RKO (cell line): ENCODE measurements around the gene MTG1.
"Not testable (repeated sequence)": the region's sequence is repeated elsewhere in the genome, so short reads cannot be mapped to it uniquely, and the experiment has no call there.

Source experiments
- DNase-seq: peaks from one replicate; pipeline ENCODE4 v3.0.0-alpha.2; 2016; ENCODE audit warnings: low spot score

MTG1 gene

DNA sequence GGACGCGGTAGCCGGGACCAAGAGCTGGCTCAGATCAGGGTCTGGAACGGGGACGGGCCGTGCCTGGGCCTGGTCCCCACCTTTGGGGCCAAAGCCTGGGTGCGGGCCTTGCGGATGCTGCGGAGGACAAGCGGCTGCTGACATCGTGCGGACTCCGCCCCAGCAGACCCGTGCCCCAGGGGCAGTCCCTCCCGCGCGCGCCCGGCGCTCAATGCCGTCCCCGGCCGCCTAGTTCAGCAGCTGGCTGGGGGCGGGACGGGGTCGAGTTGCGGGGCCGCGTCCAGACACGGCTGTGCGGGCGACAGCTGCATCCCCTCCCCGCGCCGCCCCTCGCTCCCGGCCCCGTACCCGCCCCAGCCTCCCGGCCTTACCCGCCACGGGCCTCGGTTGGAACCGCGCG lies 30.1 kb downstream of the MTG1 start:
- not testable (repeated sequence) for DNase-seq

DNA sequence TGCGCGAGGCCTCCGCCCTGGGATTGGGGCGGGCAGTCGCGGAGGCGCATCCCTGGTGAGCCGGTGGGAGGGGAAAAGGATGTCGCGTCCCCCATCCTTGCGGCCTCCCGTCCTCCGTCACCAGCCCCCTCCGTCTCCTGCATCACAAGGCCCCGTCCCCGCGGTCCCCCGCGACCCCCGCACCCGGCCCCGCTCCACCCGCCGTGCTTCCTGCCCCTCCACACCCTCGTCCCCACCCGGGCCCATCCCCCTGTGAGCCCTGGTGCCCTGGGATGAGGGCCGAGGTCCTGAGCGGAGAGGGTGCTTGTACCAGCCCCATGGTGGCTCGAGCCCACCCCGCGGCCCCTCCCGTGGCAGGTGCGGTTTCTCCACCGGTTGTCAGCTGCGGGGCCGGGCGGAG lies 30.6 kb downstream of the MTG1 start, which contains the start of gene SPRN:
Gene SPRN, minus strand, starts transcription at position 25 of the 400 bp plus-strand sequence. CDS start 944 bp downstream, outside the sequence.
- not testable (repeated sequence) for DNase-seq

DNA sequence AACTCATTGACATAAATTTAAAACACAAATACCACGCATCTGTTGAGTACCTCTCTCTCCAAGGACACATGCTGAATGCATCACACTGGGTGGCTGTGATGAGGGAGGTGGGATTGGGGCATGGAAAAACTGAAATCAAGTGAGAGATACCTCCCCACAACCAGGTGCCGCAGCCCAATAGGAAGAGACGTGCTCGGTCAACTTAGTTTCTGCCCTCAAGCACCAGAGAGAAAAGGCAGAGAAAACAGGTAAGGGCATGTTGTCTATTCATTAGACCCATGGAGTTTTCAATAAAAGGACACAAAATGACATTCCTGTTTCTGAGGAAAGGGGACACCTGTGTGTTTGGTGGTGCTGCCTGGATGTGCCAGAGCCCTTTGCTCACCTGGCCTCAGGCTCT lies 35.6 kb downstream of the MTG1 start:
- DNase-seq = not testable (repeated sequence)

GRCh38 chr10:133431888-133432613 lies 38.1 kb downstream of the MTG1 start:
- not testable (repeated sequence) for DNase-seq

- not testable (repeated sequence) for DNase-seq
Measured at GRCh38 chr10:133432789-133433188, 38.8 kb downstream of the MTG1 start.

DNA sequence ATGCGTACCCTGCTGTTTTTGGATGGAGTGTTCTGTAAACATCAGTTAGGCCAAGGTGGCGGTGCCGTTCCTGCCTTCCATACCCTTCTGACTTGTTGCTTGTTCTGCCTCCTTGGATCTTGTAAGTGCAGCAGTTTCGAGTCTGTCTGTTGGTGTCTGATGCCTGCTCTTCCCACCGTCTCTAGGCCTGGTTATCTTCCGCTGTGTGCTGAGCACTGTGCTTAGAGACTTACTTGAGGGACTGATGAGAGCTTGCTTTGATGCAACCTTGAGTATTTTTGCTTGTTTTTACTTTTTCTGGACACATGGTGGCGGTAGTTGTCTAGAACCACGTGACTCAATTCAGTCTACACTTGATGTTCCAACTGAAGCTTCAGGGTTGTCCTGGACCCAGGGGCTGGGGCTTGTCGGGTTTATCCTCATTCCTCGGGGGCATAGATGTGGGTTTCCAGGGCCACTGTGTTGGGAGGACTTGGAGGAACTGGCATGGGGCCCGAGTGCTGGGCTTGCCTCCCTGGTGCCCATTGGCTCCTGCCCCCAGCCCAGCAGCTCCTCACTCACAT lies 44.8 kb downstream of the MTG1 start:
- DNase-seq = peak; percentile 50

DNA sequence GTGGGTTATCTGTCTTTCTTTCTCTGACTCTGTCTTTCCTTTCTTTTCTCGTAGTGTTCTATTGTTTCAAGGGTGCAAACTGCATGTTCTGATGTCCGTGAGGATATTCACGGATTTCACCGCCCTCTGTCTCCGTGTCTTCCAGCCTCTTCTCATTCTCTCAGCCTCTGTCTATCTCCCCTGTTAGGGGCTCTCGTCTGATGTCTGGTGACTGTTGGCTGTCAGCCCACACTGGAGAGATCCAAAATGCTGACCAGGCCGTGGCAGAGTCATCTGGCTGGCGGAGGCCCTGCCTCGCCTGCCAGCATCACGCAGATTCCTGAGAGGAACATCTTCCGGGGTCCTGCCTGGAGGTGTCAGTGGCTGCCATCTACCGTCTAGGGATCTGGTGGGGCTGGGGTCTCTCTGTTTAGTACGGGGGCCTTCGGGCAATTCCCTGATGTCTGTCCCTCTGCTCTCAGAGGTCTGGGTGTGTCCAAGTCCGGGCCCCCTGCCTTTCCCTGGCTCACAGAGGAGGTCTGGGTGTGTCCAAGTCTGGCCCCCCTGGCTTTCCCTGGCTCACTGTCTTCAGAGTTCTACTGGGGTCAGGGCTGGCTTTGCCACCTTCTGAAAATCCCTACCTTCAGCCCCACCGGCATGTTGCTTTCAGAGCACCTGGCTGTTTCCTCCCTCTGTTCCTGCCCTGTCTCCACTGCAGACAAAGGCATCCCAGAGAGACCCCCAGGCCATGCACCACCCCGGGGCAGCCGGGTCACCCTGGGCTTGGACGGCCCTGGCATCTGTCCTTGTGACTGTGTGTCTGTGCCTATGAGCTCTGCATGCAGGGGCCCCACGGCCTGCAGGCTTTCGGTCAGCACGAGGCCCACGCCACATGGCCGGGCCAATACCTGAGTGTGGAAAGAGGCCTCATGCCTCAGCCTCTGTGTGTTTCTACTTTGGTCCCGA lies 45.8 kb downstream of the MTG1 start:
- no peak for DNase-seq

DNA sequence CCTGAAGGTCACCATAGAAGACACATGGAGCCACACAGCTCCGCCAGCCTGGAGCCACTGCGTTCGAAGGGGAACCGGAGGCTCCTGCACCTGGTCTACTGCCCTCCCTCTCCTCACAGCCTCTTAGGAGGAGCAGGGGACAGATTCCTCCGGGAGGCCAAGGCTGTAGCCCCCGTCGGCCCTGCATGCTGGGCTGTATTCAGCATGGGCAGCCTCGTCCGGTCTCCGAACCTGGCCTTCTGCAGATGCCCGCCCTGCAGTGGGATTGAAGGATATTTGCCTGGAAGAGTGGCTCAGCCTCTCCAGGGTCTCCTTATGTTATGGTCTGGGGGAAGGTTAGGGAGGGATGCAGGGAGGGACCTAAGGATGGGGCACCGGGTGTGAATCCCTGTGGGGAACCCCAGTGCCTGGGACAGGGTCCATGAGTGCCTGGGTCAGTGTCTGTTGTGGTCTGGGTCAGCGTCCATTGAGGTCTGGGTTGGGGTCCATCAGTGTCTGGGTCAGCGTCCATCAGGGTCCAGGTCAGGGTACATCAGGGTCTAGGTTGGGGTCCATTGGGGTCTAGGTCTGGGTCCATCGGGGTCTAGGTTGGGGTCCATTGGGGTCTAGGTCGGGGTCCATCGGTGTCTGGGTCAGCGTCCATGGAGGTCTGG lies 46.8 kb downstream of the MTG1 start:
- no peak for DNase-seq

DNA sequence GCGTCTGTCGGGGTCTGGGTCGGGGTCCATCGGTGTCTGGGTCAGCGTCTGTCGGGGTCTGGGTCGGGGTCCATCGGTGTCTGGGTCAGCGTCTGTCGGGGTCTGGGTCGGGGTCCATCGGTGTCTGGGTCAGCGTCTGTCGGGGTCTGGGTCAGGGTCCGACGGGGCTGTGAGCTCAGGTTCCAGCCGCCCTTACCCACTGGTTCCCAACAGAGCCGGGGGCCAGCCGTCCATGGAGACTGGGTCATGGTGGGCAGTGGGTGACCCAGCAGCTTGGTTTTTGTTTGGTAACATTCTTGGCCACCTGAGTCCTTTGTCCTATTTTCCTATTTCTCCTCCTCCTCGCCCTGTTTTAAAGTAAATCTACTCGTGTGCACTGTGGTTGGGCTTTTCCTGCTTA lies 47.4 kb downstream of the MTG1 start:
- DNase-seq = not testable (repeated sequence)

DNA sequence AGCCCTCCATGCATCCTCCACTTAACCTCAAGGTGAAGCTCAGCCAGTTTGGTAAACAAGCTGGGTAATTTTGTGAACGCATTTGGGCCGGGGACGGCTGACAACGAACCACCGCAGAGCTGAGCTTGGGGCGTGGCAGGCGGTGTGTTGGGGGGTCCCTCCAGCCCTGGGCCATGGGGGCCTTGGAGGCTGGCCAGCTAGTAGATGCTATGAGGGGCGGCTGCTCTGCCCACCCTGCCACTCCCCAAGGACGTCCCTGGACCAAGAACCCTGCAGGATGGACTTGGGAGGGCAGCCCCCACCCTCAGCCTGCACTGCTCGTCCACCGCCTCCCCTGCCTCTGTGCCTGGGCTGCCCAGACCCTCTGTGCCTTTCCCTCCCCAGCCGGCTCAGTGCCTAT lies 47.8 kb downstream of the MTG1 start:
- no peak for DNase-seq

DNA sequence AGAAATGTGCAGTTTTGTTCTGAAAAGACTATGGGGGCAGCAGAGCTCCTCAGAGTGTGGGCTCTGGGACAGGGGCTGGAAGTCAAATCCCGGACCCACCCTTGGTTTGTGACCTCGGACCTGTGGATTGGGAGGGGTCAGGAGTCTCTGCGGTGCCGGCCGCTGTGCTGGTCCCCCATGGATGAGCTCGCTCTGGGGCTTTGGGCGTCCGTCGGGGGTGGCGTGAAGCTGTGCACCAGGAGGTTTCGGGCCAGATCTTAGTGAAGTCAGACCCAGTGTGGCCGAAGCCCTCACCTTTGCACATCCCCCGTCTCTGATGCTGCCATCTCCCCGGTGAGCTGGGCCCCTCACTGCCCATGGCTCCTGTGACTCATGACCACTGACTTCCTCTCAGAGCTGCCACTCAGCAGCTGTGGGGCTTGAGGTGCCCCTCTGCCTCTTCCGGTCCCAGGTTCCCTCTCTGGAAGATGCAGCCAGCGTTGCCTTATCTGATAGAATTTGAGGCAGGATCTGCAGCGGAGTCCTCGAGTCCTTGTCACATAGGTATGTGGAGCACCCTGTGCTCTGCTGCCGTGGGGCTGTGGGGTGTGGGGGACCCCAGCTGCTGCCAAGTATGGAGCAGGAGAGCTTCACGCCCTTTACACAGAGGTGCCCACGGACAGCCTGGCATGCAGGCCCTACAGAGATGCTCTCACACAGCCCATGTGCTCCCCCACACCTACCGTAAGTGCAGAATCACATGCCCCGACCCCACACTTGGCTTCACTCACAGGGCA lies 48.4 kb downstream of the MTG1 start:
- no peak for DNase-seq

GRCh38 chr10:133442967-133443924 lies 49.3 kb downstream of the MTG1 start:
- DNase-seq = peak; percentile 7

GRCh38 chr10:133444342-133445267 lies 50.6 kb downstream of the MTG1 start:
- DNase-seq = no peak

DNA sequence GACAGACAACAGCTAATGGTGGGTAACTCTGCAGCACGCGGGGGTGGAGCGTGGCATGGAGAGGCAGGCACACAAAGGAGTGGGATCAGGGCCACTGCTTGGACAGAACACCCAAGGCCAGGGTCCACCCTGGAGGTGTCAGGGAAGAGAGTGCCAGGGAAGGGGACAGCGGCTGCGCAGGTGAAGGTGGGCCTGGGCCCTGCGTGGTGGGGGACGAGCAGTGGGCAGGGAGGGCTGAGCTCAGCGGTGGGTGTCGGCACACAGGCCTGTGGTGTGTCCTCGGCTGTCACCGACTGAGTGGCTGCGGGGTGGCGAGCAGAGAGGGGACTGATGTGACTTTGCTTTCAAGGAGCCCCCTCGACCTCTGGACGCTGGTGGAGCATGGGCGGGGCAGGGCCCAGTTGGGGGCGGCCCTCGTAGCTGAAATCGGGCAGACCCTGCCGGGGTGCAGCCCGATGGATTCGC lies 51.3 kb downstream of the MTG1 start:
- DNase-seq = no peak

DNA sequence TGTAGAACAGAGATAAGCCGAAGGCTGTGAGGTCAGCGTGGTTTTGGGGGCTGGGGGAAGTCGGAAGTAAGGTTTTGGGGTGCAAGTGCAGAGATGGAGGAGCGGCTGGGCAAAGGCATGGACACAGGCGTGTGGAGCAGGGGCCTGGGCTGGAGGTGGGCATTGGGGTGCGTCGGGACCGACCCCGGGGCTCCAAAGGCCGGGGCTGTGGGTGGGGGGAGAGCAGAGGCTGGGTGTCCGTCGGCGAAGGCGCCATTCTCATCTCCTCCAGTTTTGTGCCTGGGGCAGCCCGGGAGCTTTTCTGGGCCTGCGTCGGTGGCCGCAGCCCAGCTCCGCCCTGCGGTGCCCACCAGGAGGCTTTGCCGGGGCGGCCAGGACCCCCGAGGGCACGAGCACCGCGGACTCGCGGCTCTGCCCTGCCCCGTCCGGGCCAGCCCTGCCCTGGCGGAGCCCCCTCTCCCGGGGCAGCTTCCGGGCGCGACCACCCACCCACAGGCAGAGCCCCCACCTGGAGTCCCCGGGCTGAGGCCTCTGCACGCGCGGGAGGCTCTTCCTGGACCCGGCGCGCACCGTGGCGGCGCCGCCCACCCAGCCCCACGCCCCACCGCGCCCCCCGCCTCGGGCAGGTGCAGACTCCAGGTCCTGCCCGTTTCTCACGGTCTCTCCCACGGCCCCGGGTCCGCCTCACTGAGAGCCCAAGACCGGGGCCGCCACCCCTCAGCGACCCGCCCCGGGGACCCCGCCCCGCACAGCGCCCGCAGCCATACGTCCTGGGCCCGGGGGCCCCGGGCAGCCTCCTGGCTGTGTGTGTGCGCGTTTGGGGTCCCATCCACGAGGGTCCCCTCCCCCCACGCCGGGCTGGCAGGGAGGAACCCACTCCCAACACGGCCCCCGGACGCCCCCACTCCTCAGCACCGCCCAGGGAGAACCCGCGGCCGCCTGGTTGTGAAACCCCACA lies 52.1 kb downstream of the MTG1 start:
- no peak for DNase-seq

- no peak for DNase-seq
Measured at GRCh38 chr10:133446979-133447378, 53.0 kb downstream of the MTG1 start.

- DNase-seq = no peak
Measured at GRCh38 chr10:133448120-133448519, 54.2 kb downstream of the MTG1 start.

- DNase-seq = no peak
Measured at GRCh38 chr10:133451346-133451745, 57.4 kb downstream of the MTG1 start.
